NCI-H187 (cell line): ENCODE data around the gene EFCAB8.
"Not testable (repeated sequence)": the region's sequence is repeated elsewhere in the genome, so short reads cannot be mapped to it uniquely, and the experiment has no call there.

Source experiments
- DNase-seq, 2 experiments: peaks; one replicate each; lab custom pipeline; 2025; lab: John Stamatoyannopoulos, UW

EFCAB8 gene

GRCh38 chr20:32972181-32973076 is 113.7 kb downstream of the EFCAB8 start:
- no peak for DNase-seq

- no peak for DNase-seq
Observed at GRCh38 chr20:32973077-32973717, 114.5 kb downstream of the EFCAB8 start.

- DNase-seq: not testable (repeated sequence)
Observed at GRCh38 chr20:32974204-32975064, 115.7 kb downstream of the EFCAB8 start.

- DNase-seq: not testable (repeated sequence)
Observed at GRCh38 chr20:32975121-32975520, 116.4 kb downstream of the EFCAB8 start.

- DNase-seq: no peak
Observed at GRCh38 chr20:32975698-32976674, 117.3 kb downstream of the EFCAB8 start.

- no peak for DNase-seq
Observed at GRCh38 chr20:32976746-32977145, 118.0 kb downstream of the EFCAB8 start.

GRCh38 chr20:32977281-32978008 is 118.7 kb downstream of the EFCAB8 start:
- DNase-seq: no peak

GRCh38 chr20:32978009-32978335 is 119.2 kb downstream of the EFCAB8 start:
- DNase-seq: no peak

GRCh38 chr20:32979201-32979998 is 120.7 kb downstream of the EFCAB8 start:
- DNase-seq: no peak

GRCh38 chr20:32980131-32980941 is 121.6 kb downstream of the EFCAB8 start:
- DNase-seq: no peak

- no peak for DNase-seq
Observed at GRCh38 chr20:32980990-32981389, 122.3 kb downstream of the EFCAB8 start.

GRCh38 chr20:32982617-32983458 is 124.1 kb downstream of the EFCAB8 start:
- DNase-seq: no peak

- DNase-seq: no peak
Observed at GRCh38 chr20:32983459-32984112, 124.9 kb downstream of the EFCAB8 start.

GRCh38 chr20:32984196-32984595 is 125.5 kb downstream of the EFCAB8 start:
- no peak for DNase-seq

GRCh38 chr20:32984631-32985354 is 126.1 kb downstream of the EFCAB8 start:
- no peak for DNase-seq

GRCh38 chr20:32985596-32985995 is 126.9 kb downstream of the EFCAB8 start:
- DNase-seq: no peak
